ENCODE measurements around the gene PRPS1L1. TPM values are rescaled to one million over a fixed set of nuclear protein-coding genes. Genes with fewer than 3 reads are reported as not detected.

The PRPS1L1 gene
- total and polyA plus RNA-seq, 10 of the 15 experiments (the other 5 are each of a cell fraction or from before 2014, with no cell fraction given) = not detected

DNA sequence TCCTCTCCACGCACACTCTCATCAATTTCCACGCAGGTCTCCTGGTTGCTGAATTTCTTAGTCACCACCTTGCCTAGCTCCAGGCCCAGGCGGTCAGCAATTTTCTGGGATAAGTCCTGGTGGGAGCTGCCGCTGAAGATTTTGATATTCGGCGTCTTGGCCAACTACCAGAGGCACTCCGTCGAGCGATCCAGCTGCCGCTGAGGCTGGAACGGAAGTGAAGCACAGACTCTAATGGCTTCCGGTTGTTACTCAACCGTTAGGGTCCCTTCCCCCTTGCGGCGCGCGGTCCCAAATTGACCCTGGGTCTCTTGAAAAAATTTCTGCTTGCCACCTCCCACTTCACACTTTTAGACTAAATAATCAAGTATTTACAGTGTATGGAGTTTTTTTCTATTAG lies at the start of gene PRPS1L1 (continued):
- no peak for TF ChIP-seq MTA3 (IDR thresholded peaks at IDR 0.05; ENCODE audit: borderline replicate concordance, low read length)
- no peak for TF ChIP-seq FOS (IDR thresholded peaks at IDR 0.05; ENCODE audit: borderline replicate concordance, extremely low read depth, insufficient read length)
- TF ChIP-seq RB1 (IDR thresholded peaks at IDR 0.05; ENCODE audit: borderline replicate concordance) = no peak

- H3K4me2 ChIP-seq (ENCODE audit: control insufficient read depth, insufficient read depth) = no peak overlapping the region
- ChIA-PET POLR2A (no interaction called here), RAD21 (ENCODE audit: unreplicated experiment) (no interaction called here), SMC1A (ENCODE audit: uncharacterized antibody, unreplicated experiment) (no interaction called here), CTCF (interaction anchor here (2.8 kb wide), 1 partner anchor 12 kb away, joined by 8 read pairs; no protein-coding TSS in a partner anchor)
- no peaks in the 10 kb centered on the region for H3K36me3 ChIP-seq (ENCODE audit: control insufficient read depth in 2 of 2, insufficient read depth in 2 of 2, low read length in 1 of 2)
- in situ Hi-C loops (cut with MboI) (no loop called here), intact Hi-C loops (cut with micrococcal nuclease; ENCODE audit: unreplicated experiment) (no loop called here)
- H2AFZ ChIP-seq (ENCODE audit: control insufficient read depth, low read depth, low read length) = no peak overlapping the region
- H3K27ac ChIP-seq (ENCODE audit: control insufficient read depth, insufficient read depth) = no peak overlapping the region
- H3K4me1 ChIP-seq (ENCODE audit: control insufficient read depth, insufficient read depth, low read length) = no peaks in the 10 kb centered on the region
- no peaks in the 10 kb centered on the region; the same call in 2 of the 3 replicates for H3K9me3 ChIP-seq (replicated peaks; ENCODE audit: control insufficient read depth, insufficient read depth, low read length)
- DNase-seq (ENCODE audit: low read depth, low spot score) = no peak
- H4K20me1 ChIP-seq (ENCODE audit: control insufficient read depth, insufficient read depth) = no peaks in the 10 kb centered on the region
- 0% methylated on average over 1 of the region's 1 CpG for WGBS (ENCODE audit: insufficient coverage, insufficient replicate concordance, low lambda C conversion rate, missing lambda C conversion rate)
- H3K9ac ChIP-seq (ENCODE audit: control insufficient read depth, insufficient read depth, low read length) = no peak overlapping the region
- no peaks in the 10 kb centered on the region for H3K27me3 ChIP-seq (replicated peaks in 1 of 2; ENCODE audit: control insufficient read depth in 2 of 2, insufficient read depth in 2 of 2, low read length in 1 of 2)
- H3K79me2 ChIP-seq (ENCODE audit: control insufficient read depth, insufficient read depth, low read length) = no peaks in the 10 kb centered on the region
- no peak for ATAC-seq
- FAIRE-seq = no peak
- H3K4me3 ChIP-seq = no peak overlapping the region
- TF ChIP-seq IRF5 (IDR thresholded peaks at IDR 0.05; ENCODE audit: borderline replicate concordance) = no peak
- TF ChIP-seq MEF2A (IDR thresholded peaks at IDR 0.05; ENCODE audit: insufficient read depth, low read depth, low read length) = no peak
- TF ChIP-seq EGR1 (IDR thresholded peaks at IDR 0.05; ENCODE audit: borderline replicate concordance in 1 of 2, low read depth in 2 of 2, low read length in 2 of 2) = no peak
- TF ChIP-seq GABPA (IDR thresholded peaks at IDR 0.05; ENCODE audit: low read depth) = no peak
- TF ChIP-seq TBL1XR1 (IDR thresholded peaks at IDR 0.05; ENCODE audit: low read depth, low read length) = no peak
- no peak for TF ChIP-seq SREBF2 (IDR thresholded peaks at IDR 0.05; ENCODE audit: low read length)
- TF ChIP-seq BMI1 (IDR thresholded peaks at IDR 0.05; ENCODE audit: borderline replicate concordance) = no peak
- no peak for TF ChIP-seq MLLT1 (IDR thresholded peaks at IDR 0.05)
- BruUV-seq (replicated peaks) = no TSS peak
Measured at GRCh38 chr7:18076461-18076860, 48.8 kb upstream of the PRPS1L1 start.
